ENCODE data around the gene ZNF554.

DNA sequence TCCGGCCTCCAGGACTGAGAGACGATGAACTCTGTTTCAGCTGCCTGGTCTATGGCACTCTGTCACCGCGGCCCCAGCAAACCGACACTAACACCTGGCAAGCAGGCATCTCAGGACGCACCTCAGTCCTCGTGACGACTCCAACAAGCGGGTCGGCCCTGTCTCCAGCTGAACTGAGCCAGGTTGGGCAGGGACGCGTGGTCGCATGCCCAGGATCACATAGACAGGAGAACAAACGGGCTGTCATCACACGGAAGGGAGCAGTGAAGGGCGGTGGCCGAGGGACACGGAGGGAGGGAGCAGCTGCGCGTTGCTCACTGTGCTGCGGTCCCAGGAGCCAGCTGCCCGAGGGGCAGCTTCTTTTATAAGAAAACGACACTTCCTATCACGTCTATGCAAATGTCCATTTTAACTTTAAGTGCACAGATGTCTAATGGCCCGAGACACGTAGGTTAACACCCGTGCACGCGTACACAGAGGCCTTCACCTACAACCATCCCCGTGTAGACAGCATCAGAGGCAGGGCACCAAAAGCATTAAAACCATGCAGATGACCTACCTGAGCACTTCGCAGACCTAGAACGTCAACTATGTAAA, 45.5 kb upstream of the ZNF554 start:
- TF ChIP-seq, protein P1, sequence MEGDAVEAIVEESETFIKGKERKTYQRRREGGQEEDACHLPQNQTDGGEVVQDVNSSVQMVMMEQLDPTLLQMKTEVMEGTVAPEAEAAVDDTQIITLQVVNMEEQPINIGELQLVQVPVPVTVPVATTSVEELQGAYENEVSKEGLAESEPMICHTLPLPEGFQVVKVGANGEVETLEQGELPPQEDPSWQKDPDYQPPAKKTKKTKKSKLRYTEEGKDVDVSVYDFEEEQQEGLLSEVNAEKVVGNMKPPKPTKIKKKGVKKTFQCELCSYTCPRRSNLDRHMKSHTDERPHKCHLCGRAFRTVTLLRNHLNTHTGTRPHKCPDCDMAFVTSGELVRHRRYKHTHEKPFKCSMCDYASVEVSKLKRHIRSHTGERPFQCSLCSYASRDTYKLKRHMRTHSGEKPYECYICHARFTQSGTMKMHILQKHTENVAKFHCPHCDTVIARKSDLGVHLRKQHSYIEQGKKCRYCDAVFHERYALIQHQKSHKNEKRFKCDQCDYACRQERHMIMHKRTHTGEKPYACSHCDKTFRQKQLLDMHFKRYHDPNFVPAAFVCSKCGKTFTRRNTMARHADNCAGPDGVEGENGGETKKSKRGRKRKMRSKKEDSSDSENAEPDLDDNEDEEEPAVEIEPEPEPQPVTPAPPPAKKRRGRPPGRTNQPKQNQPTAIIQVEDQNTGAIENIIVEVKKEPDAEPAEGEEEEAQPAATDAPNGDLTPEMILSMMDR (IDR thresholded peaks at IDR 0.05): no peak
- TF ChIP-seq JUN (IDR thresholded peaks at IDR 0.05) (no peak), BHLHE40 (IDR thresholded peaks at IDR 0.05; ENCODE audit: low read depth, low read length) (no peak), MYC (IDR thresholded peaks at IDR 0.05; ENCODE audit: borderline replicate concordance, low read length) (no peak), POLR2A (IDR thresholded peaks at IDR 0.05; ENCODE audit: low read length) (no peak), JUNB (IDR thresholded peaks at IDR 0.05) (no peak), RAD21 (conservative IDR thresholded peaks at IDR 0.05 in 1 of 2, IDR thresholded peaks at IDR 0.05 in 1 of 2) (no peak), HOXA7 (CRISPR knock-in tag; IDR thresholded peaks at IDR 0.05) (no peak), MAFK (IDR thresholded peaks at IDR 0.05; ENCODE audit: partially characterized antibody) (no peak)
- TF ChIP-seq, protein P2, sequence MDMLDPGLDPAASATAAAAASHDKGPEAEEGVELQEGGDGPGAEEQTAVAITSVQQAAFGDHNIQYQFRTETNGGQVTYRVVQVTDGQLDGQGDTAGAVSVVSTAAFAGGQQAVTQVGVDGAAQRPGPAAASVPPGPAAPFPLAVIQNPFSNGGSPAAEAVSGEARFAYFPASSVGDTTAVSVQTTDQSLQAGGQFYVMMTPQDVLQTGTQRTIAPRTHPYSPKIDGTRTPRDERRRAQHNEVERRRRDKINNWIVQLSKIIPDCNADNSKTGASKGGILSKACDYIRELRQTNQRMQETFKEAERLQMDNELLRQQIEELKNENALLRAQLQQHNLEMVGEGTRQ (IDR thresholded peaks at IDR 0.05): no peak
